Fibroblast of skin of left quadriceps (primary cell): Measurements from ENCODE around the gene C6orf141.

Experiments used
- DNase-seq, 2 experiments: peaks; one replicate each; pipeline ENCODE4 v3.0.0-alpha.2; 2013; ENCODE audit warnings: low read depth in 2 of 2

The C6orf141 gene

DNA sequence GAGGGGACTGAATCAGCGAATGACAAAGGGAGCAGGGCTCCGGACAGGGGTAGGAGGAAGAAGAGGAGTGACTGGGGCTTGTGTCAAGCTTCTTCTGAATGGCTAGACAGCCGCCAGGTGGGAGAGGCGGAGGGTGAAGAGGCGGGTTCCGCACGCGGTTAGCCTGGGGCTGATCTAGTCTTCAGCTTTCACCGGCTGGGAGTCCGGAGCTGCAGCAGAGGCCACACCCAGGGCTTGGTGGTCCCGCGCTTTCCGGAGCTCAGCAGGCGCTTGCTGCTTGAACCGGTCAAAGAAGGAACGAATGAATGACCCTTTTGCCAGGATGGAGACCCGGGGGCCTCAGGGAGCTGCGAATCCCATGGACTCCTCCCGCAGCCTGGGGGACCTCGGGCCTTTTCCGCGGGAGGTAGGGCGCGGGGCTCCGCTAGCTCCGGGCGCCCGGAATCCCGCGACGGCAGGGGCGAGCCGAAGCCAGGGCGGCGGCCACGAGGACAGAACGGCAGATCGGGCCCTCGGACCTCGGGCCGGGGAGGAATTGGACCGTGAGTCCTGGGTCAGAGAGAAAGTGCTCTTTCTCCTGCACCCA is at the start of gene C6orf141:
TSS of gene C6orf141 (plus strand) at position 177 of the 586 bp plus-strand sequence. CDS start at position 302, 125 bp downstream.
- DNase-seq: no peak

DNA sequence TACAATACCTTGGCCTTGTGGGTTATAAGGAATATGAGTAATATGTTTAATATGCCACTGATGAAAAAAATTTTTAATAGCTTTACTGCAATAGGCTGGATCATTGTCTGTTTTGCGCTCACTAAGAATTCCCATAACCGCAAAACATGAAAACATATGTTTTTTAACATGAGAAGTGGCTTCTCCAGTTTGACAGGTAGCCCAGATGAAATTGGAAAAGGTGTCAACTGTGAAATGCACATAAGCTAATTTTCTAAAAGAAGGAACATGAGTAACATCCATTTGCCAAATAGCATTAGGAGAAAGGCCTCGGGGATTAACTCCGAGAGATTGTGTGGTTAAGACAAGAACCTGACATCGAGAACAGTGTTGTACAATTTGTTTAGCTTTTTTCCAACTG is 45.8 kb upstream of the C6orf141 start:
- DNase-seq: no peak

DNA sequence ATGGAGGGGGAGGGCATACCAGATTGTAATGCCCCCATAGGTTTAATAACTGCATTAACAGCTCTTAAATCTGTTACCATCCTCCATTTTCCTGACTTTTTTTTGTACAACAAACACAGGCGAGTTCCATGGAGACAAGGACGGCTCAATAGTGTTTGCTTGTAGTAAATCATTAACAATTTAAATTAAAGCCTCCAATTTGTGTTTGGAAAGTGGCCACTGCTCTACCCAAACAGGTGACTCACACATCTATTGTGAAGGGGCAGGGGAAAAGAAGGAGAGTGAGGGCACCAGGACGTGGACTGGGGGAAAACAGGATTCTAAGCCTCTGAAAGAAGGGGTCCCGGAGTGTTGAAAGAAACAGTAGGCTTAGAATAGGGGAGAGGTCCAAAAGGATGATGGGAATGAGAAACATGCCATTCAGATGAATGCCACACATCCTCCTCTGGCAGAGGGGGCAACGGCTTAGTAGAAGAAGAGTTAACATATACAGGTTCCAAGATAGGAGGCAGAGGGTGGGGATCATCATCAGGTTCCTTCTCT is 43.8 kb upstream of the C6orf141 start:
- DNase-seq: no peak

DNA sequence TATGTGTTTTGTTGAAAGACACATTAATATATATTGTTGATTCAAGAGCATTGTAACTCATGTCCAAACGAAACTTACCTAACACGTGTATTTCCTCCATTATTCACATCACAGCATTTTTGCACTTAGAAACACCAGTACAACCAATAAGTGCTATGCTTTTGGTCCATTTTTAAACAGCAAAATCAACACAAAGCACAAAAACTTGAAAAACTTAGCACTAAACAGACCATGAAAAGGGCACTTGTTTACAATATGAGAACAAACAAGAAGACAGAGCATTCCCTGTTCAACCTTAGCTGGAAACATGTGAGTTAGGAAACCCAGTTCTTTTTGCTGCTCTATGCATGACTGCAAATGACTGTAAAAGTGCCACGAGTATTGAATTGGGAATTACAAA is 41.1 kb upstream of the C6orf141 start:
- DNase-seq: no peak

DNA sequence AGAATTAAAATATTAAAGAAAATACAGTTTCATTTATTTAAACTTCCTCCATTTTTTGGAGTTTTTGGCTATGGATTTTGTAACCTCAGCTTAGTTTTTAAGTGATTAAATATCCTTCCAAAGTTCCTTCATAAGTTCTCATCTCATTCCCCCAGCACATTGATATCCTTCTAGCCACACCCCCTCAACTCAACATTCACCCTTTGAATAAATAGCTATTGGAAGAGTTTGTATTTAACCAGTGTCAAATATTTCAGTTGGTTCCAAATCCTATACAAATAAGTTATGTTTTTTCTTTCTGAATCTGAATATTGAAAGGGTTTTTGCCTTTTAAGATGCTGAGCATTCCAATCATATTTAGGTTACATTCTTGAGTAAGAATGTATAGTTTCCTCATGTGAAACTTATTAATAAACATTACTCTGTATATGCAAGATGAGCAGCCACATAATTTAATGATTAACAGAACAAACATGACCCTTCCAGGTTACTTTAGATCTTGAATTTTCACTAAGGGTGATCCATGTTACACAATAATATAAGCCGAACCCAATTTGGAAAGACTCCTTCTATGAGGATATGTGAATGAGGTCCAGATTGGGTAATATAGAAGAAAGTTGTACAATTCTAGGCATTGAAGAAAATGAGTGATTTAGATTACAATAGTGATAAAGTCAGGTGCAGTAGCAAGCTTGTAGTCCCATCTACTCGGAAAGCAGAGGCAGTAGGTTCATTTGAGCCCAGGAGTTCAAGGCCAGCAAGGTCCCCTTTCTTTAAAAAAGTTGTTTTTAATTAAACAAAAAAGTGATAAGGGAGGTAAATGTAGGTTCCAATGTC is 37.1 kb upstream of the C6orf141 start:
- DNase-seq: peak; percentile 56 to 57

DNA sequence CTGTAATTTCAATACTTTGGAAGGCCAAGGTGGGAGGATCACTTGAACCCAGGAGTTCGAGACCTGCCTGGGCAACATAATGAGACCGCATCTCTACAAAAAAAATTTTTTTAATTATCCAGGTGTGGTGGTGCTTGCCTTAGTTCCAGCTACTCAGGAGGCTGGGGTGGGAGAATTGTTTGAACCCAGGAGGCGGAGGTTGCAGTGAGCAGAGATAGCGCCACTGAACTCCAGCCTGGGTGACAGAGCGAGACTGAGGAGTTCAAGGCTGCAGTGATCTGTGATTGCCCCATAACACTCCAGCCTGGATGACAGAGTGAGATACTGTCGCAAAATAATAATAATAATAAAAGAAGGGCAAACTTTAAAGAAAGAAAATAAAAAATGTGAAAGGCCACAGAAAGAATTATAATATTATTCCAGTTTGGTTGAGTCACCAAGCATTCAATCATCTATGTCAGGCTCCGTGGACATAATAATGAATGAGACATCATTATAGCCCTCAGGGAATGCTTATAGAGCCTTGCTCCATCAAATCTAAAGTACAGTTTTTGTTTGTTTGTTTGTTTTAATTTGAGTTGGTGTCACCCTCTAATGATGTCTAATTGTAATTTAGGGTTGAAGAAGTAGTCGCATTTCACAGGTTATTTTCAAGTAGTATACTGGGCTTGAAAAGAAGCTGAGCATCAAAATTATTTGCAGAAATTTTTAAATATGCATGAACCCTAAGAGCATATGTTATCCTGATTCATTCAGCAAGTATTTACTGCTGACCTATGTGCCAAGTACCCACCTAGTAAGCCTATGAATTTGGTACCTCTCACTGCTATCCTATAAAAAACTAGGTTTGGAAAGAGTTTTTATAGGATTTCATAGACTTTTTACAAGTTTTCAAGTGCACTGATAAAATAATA is 35.6 kb upstream of the C6orf141 start:
- DNase-seq: no peak

DNA sequence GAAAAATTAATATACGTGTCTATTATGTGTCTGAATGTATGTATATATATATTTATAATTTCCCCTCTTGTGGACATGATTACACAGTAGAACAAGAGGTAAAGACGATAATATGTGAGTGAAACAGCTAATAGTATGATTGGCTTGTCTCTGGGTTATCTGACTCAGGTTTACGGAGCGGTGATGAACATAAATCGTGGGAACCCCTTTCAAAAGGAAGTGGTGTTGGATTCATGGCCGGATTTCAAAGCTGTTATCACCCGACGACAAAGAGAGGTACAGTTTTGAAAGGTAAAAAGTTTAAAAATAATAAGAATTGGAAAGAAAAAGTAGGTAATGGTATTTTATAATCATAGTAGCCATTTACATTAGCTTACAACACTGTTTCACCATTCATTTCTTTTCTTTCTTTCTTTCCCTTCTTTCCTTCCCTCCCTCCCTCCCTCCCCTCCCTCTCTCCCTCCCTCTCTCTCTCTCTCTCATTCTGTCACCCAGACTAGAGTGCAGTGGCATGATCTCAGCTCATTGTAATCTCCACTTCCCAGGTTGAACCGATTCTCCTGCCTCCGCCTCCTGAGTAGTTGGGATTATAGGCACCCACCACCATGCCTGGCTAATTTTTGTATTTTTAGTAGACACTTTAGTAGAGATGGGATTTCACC is 34.9 kb upstream of the C6orf141 start:
- DNase-seq: no peak

DNA sequence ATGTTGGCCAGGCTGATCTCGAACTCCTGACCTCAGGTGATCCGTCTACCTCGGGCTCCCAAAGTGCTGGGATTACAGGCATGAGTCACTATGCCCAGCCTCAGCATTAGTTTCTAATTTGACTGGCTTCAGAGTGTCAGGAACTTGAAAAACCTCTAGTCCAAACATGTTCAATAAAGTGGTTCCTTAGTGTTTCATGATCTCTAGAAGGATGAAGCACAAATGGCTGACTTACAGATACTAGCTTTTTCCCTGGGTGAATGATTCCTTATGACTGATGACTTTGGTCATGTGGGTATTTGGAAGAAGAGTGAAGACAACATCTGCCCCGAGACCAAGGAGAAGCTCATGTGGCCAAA is 34.3 kb upstream of the C6orf141 start:
- DNase-seq: no peak

DNA sequence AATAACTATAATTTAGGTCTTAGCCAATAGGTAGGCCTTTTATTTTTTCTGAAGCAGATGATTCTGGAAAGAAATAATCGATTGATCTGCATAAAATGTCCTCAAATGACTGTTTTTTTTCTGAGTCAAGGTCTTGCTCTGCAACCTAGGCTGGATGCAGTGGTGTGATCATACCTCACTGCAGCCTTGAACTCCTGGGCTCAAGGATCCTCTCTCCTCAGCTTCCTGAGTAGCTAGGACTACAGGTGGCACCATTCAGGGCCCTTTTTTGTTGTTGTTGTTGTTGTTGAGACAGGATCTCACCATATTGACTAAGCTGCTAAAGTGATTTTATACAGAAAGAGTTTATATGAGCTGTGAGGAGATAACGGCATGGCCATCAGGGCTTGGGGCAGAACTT is 32.5 kb upstream of the C6orf141 start:
- DNase-seq: no peak

DNA sequence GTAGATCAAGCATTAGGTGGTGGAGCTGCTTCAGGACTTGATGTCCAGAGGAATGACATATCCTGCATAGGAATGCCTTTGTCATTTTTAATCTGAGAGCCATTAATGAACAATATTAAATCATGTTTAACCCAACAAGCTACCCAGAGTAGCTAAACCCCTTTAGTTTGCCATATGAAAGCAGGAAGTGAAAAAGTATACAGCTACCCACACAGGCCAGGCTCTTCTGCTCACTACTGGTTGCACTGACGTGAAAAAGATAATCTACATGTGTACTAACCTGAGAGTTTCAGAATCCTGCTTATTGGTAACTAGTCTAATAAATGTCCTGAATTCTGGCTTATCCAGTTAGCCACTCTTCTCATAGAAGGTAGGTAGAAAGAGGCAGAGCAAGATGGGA is 30.8 kb upstream of the C6orf141 start:
- DNase-seq: no peak

DNA sequence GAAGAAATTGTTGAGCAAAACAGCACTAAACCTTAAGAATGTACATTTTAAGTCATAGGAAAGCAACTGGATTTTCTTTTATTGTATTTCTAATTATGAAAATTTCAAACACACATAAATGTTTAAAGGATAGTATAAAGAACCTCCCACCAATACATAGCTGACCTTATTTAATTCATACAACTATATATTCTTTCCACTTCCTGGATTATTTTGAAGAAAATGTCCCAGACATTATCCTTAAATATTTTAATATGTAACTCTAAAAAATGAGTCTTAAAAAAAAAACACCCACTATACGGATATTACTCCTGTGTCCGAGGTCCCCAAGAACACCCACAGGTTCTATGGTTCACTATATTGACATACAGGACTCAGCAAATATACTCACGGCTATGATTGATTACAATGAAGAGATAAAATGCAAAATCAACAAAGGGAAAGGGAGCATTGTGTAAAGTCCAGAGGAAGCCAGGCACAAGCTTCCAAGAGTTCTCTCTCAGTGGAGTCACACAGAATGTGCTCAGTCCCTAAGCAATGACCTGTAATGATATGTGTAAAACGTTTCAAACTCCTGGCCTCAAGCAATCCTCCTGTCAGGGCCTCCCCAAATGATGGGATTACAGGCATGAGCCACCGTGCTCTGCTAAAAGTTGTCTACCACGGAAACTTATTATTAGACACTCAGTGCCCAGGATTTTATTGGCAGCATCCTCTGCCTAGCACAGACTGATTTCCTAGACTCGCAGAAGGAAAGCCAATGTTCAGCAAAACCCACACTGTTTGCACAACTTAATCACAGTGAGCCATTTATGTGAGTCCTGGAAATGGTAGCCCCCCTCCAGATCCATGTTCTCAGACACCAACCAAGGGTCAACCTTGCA is 27.5 kb upstream of the C6orf141 start:
- DNase-seq: no peak

DNA sequence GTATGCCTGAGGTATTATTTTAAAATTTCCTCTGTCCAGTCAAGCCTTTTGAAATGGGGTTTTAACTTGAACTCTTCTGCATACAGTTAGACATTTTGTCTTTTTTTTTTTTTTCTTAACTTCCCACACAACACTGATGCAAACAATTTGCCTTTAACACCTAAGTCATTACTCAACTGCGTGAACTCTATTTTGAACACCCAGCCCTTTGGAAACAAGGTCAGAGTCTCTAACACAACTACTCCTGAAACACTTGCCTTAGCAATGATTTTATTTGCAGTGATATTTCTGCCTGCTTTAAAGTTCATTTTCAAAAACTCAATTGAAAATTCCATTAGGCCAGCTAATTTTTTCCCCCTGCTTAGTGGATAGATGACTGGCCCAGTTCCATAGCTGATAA is 26.6 kb upstream of the C6orf141 start:
- no peak for DNase-seq

DNA sequence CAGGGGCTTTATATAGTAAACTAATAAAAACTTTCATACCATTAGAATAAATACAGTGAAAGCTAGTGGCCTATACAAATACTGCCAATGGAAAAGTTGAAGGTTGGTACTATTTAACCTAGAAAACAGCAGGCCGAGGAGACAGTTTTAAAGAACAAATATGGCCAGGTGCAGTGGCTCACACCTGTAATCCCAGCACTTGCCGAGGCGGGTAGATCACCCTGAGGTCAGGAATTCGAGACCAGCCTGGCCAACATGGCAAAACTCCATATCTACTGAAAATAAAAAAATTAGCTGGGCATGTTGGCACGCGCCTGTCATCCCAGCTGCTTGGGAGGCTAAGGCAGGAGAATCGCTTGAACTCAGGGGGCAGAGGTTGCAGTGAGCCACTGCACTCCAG is 25.9 kb upstream of the C6orf141 start:
- DNase-seq: no peak

DNA sequence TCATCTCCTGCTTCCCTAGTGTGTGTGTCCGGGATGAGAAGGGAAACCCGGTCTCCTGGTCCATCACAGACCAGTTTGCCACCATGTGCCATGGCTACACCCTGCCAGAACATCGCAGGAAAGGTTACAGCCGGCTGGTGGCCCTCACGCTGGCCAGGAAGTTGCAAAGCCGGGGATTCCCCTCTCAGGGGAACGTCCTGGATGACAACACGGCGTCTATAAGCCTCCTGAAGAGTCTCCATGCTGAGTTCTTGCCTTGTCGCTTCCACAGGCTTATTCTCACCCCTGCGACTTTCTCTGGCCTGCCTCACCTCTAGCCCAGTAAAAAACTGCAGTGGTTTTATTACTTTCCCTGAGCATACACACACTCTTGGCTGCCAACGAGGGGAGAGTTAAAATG is 23.9 kb upstream of the C6orf141 start:
- DNase-seq: no peak

DNA sequence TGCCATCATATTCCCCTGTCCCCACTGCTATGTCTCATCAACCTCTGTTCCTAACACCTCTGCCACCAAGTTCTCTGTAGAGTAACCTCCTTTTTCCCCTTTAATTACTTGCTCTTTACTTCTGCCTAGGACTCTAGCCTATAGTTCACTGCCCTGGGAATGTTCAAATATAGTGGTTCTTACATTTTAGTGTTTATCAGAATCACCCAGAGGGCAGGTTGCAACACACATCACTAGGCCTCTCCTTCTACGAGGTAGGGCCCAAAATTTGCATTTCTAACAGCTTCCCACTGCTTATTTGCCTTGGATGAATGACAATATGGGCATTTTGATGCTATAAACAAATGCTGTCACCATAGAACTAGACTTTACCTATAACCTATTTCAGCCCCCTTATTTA is 23.1 kb upstream of the C6orf141 start:
- DNase-seq: no peak

DNA sequence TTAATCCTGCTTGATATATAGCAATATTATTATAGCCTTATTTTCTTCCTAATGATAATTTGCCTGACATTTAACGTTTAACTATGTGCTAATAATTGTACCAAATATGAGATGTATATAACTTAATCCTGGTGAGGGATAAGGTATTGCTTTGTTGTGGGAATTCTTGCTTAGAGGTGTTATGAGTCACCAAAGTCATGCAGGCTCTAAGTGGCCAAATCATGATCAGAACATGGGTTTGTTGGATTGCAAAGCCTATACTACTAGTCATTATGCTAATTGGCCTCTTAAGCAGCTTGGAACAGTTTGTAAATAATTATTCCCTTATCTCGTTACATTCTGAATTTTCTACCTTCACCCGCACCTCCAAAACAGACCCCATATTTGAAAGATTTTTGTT is 21.9 kb upstream of the C6orf141 start:
- no peak for DNase-seq

DNA sequence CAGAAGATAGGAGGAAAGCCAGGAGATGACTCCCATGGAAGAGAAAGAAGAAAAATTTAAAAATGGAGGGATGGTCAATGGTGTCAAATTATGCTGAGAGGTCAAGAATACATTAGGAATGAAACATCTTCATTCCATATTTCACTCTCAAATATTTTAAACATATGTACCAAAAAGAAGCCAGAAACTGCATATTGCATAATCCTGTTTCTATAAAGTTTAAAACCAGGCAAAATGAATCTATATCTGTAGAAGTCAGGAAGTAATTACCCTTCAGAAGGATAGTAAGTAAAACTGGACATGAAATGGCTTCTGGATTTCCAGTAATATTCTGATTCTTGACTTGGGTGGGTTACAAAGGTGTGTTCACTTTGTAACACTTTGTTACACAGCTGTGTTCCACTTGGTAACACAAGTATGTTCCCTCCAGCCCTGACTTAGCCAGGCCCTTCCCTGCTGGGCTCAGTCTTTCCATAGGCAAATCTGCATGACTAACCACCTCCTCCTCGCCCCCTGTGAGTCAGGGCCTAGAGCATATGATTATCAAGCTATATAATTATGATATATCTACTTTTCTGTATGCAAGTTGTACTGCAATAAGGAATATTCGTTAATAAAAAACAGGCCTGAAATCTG is 20.2 kb upstream of the C6orf141 start:
- no peak for DNase-seq

DNA sequence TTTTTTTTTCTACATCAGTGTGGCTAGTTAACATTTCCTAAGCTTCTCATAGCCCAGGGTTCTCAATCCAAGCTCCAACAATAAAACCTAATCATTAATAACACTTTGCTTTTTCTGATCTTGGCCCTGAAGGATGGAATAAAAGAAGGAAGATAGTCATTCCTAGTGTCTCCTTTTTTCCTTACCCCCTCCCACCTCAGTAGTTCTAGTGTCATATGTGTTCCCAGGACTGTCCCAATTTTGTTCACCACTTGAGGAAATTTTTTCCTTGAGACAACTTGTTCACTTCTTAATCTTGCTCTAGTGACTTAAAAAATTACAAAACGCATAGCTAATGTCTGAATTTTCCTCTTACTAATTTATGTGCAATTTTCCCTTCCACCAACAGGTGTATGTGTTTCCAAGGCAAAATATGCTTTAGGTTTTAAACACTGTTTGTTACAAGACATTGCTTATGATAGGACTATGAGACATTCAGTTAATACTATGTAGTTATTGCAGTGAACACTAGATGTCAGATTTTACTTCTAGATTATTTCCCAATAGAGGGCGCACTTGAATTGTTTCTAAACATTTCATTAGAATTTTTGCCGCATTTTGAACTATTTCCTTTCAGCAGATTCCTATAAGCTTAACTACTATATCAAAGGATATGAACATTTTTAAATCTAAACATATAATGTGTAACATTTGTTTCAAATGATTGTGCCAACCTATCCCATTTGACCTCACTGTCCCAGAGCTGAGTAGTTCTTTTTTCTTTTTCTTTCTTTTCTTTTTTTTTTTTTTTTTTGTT is 18.5 kb upstream of the C6orf141 start:
- DNase-seq: peak; percentile 45 to 48

DNA sequence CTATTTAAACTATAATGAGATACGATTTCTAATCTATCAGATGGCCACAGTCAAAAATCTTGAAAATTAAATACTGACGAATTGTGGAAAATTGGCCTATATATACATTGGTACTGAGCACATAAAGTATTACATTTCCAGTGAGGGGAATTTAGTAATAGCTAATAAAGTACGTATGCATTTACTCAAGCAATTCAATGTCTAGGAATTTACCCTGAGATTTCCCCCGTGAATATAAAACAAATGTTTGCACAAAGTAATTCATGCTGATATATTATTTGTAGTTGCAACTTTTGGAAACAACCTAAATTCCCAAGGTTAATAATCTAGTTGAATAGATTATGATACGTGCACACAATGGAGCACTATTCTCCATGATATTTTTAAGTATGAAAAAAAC is 14.7 kb upstream of the C6orf141 start:
- DNase-seq: no peak
